ENCODE data around the gene CDH26. TPM values are rescaled to one million over a fixed set of nuclear protein-coding genes. Genes with fewer than 3 reads are reported as not detected.

CDH26 gene
- total and polyA plus RNA-seq, 2 donors (not counting 1 experiment from before 2014, with no cell fraction given): 1.8 to 2.3 TPM

- no peak for TF ChIP-seq CTCF (IDR thresholded peaks at IDR 0.05)
- no peak for TF ChIP-seq EZH2 (IDR thresholded peaks at IDR 0.05; ENCODE audit: borderline replicate concordance, insufficient read depth, low read depth, low read length, poor library complexity, severe bottlenecking)
- Histone ChIP-seq H3K4me3 (ENCODE audit: control extremely low read depth in 1 of 5, extremely low read depth in 1 of 5, insufficient read depth in 1 of 5, low read depth in 2 of 5, low read length in 4 of 5) (no peak overlapping the region), H2AFZ (ENCODE audit: insufficient read depth, low read depth, low read length, poor library complexity, severe bottlenecking) (no peak overlapping the region), H3K36me3 (replicated peaks in 1 of 2; ENCODE audit: control extremely low read depth in 1 of 2, control insufficient read depth in 1 of 2, extremely low read depth in 1 of 2, insufficient read depth in 2 of 2, low read length in 1 of 2) (no peaks in the 10 kb centered on the region), H4K20me1 (ENCODE audit: control insufficient read depth, insufficient read depth, low read length, poor library complexity, severe bottlenecking) (no peaks in the 10 kb centered on the region), H3K4me1 (ENCODE audit: control insufficient read depth in 2 of 2, insufficient read depth in 2 of 2, low read length in 2 of 2) (peaks cover 23 to 33% of the 10 kb centered on the region in 2 donors), H3K27me3 (replicated peaks in 1 of 4; ENCODE audit: control extremely low read depth in 1 of 4, control insufficient read depth in 3 of 4, insufficient read depth in 4 of 4, low read length in 3 of 4) (no peaks in the 10 kb centered on the region), H3K9me3 (ENCODE audit: control extremely low read depth in 1 of 3, control insufficient read depth in 2 of 3, insufficient read depth in 1 of 3, low read length in 2 of 3) (no peaks in the 10 kb centered on the region), H3K79me2 (ENCODE audit: control insufficient read depth, insufficient read depth, low read length) (no peaks in the 10 kb centered on the region), H3K4me2 (replicated peaks; ENCODE audit: low read depth, low read length, poor library complexity, severe bottlenecking) (no peak overlapping the region), H3K27ac (ENCODE audit: low read length in 2 of 2) (no peak overlapping the region), H3K9ac (ENCODE audit: low read length) (no peak overlapping the region)
- Mint-ChIP-seq H3K9me3 (ENCODE audit: insufficient read depth) (no peaks in the 10 kb centered on the region), H3K4me3 (no peak overlapping the region), H3K4me1 (peaks cover 35% of the 10 kb centered on the region), H3K27me3 (peaks cover 7% of the 10 kb centered on the region), H3K27ac (no peak overlapping the region)
- no peak for ATAC-seq (ENCODE audit: low read depth)
- no peak for DNase-seq
- intact Hi-C loops (cut with micrococcal nuclease): no loop called here
- ChIA-PET CTCF (no interaction called here), POLR2A (no interaction called here)
- 95% methylated on average over 12 of the region's 13 CpGs for WGBS (ENCODE audit: insufficient coverage)
These were observed 101.9 kb downstream of the CDH26 start for GRCh38 chr20:60060006-60060557.

- Mint-ChIP-seq H3K9me3 (ENCODE audit: insufficient read depth) (no peaks in the 10 kb centered on the region), H3K4me3 (no peak overlapping the region), H3K27ac (no peak overlapping the region), H3K27me3 (peaks cover 4% of the 10 kb centered on the region), H3K4me1 (peaks cover 31% of the 10 kb centered on the region)
- intact Hi-C loops (cut with micrococcal nuclease): no loop called here
- Histone ChIP-seq H3K36me3 (replicated peaks in 1 of 2; ENCODE audit: control extremely low read depth in 1 of 2, control insufficient read depth in 1 of 2, extremely low read depth in 1 of 2, insufficient read depth in 2 of 2, low read length in 1 of 2) (no peaks in the 10 kb centered on the region), H3K4me1 (ENCODE audit: control insufficient read depth in 2 of 2, insufficient read depth in 2 of 2, low read length in 2 of 2) (peaks cover 18 to 28% of the 10 kb centered on the region in 2 donors), H3K4me3 (ENCODE audit: control extremely low read depth in 1 of 5, extremely low read depth in 1 of 5, insufficient read depth in 1 of 5, low read depth in 2 of 5, low read length in 4 of 5) (no peak overlapping the region), H3K4me2 (replicated peaks; ENCODE audit: low read depth, low read length, poor library complexity, severe bottlenecking) (no peak overlapping the region), H3K27me3 (replicated peaks in 1 of 4; ENCODE audit: control extremely low read depth in 1 of 4, control insufficient read depth in 3 of 4, insufficient read depth in 4 of 4, low read length in 3 of 4) (no peaks in the 10 kb centered on the region), H3K79me2 (ENCODE audit: control insufficient read depth, insufficient read depth, low read length) (no peaks in the 10 kb centered on the region), H4K20me1 (ENCODE audit: control insufficient read depth, insufficient read depth, low read length, poor library complexity, severe bottlenecking) (no peaks in the 10 kb centered on the region), H2AFZ (ENCODE audit: insufficient read depth, low read depth, low read length, poor library complexity, severe bottlenecking) (no peak overlapping the region), H3K27ac (ENCODE audit: low read length in 2 of 2) (no peak overlapping the region), H3K9ac (ENCODE audit: low read length) (no peak overlapping the region), H3K9me3 (ENCODE audit: control extremely low read depth in 1 of 3, control insufficient read depth in 2 of 3, insufficient read depth in 1 of 3, low read length in 2 of 3) (no peaks in the 10 kb centered on the region)
- POLR2A ChIA-PET: no interaction called here
- TF ChIP-seq EZH2 (IDR thresholded peaks at IDR 0.05; ENCODE audit: borderline replicate concordance, insufficient read depth, low read depth, low read length, poor library complexity, severe bottlenecking): no peak
- TF ChIP-seq CTCF (IDR thresholded peaks at IDR 0.05): no peak
- CTCF ChIA-PET: no interaction called here
- 93% methylated on average over 4 of the region's 4 CpGs for WGBS (ENCODE audit: insufficient coverage)
- no peak for DNase-seq
- no peak for ATAC-seq (ENCODE audit: low read depth)
These were observed 102.4 kb downstream of the CDH26 start for GRCh38 chr20:60060593-60060992.

All from B cell (primary cell).